GM13977 (cell line): ENCODE measurements around the gene GIGYF1.

Source experiments
- DNase-seq: peaks from one replicate; pipeline ENCODE4 v3.0.0; 2012; ENCODE audit warnings: low spot score
- in situ Hi-C: fragments of 300-500 bp; cut with MboI; formaldehyde crosslinking; loops from one replicate; pipeline ENCODE4 v1.12.0; 2022; ENCODE audit warnings: low sequenced_read_pairs, low pct_unique_long_range_greater_than_20kb, mixed read lengths, inconsistent platforms; ENCODE audit not compliant: unreplicated experiment
- TF ChIP-seq, protein P1 (sequence below): IDR thresholded peaks from 2 replicates; pipeline ENCODE4 v1.5.1; 2012; ENCODE audit warnings: mild to moderate bottlenecking, control low read depth; ENCODE audit not compliant: insufficient read depth; ENCODE audit errors: extremely low read depth, missing control alignments

The GIGYF1 gene

GRCh38 chr7:100680576-100681271 lies 13.3 kb downstream of the GIGYF1 start:
- in situ Hi-C loops = no loop called here
- TF ChIP-seq, protein P1, sequence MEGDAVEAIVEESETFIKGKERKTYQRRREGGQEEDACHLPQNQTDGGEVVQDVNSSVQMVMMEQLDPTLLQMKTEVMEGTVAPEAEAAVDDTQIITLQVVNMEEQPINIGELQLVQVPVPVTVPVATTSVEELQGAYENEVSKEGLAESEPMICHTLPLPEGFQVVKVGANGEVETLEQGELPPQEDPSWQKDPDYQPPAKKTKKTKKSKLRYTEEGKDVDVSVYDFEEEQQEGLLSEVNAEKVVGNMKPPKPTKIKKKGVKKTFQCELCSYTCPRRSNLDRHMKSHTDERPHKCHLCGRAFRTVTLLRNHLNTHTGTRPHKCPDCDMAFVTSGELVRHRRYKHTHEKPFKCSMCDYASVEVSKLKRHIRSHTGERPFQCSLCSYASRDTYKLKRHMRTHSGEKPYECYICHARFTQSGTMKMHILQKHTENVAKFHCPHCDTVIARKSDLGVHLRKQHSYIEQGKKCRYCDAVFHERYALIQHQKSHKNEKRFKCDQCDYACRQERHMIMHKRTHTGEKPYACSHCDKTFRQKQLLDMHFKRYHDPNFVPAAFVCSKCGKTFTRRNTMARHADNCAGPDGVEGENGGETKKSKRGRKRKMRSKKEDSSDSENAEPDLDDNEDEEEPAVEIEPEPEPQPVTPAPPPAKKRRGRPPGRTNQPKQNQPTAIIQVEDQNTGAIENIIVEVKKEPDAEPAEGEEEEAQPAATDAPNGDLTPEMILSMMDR = no peak
- DNase-seq = no peak

GRCh38 chr7:100679927-100680575 lies 14.0 kb downstream of the GIGYF1 start:
- DNase-seq = peak; percentile 15
- in situ Hi-C loops = no loop called here
- TF ChIP-seq, protein P1 = no peak

- in situ Hi-C loops = no loop called here
- TF ChIP-seq, protein P1 = no peak
- peak; percentile 27 for DNase-seq
Measured at GRCh38 chr7:100679129-100679926, 14.7 kb downstream of the GIGYF1 start.

DNA sequence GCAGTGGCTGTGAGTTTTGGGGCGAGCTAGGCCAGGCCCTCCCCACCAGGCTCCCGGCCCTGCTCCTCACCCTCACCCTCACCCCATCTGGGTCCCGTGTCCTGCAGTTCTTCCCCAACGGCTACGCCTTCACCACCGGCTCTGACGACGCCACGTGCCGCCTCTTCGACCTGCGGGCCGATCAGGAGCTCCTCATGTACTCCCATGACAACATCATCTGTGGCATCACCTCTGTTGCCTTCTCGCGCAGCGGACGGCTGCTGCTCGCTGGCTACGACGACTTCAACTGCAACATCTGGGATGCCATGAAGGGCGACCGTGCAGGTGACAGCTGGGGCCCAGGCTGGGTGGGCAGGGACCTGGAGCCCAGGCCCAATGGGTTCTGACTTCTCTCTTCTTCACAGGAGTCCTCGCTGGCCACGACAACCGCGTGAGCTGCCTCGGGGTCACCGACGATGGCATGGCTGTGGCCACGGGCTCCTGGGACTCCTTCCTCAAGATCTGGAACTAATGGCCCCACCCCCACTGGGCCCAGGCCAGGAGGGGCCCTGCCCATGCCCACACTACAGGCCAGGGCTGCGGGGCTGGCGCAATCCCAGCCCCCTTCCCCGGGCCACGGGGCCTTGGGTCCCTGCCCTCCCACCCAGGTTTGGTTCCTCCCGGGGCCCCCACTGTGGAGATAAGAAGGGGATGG lies 15.6 kb downstream of the GIGYF1 start:
- DNase-seq = peak; percentile 28
- in situ Hi-C loops = no loop called here
- TF ChIP-seq, protein P1 = no peak

GRCh38 chr7:100677308-100678267 lies 16.5 kb downstream of the GIGYF1 start:
- DNase-seq = peak; percentile 21
- TF ChIP-seq, protein P1 = no peak
- in situ Hi-C loops = no loop called here
